NCI-H1694 (cell line): ENCODE results near the gene AGR2.
"Not testable (repeated sequence)": the region's sequence is repeated elsewhere in the genome, so short reads cannot be mapped to it uniquely, and the experiment has no call there.

ENCODE experiments used
- DNase-seq: peaks from one replicate; lab custom pipeline; 2025; lab: John Stamatoyannopoulos, UW

The AGR2 gene

GRCh38 chr7:16804674-16805439 lies at the start of gene AGR2:
Gene AGR2, minus strand, starts transcription at chr7:16804999. Its CDS starts 3,203 bp downstream, at chr7:16801796.
- no peak for DNase-seq

GRCh38 chr7:16853189-16853588 lies 48.4 kb upstream of the AGR2 start:
- DNase-seq, result not testable (repeated sequence)

- DNase-seq, result no peak
Observed at GRCh38 chr7:16851829-16852228, 47.0 kb upstream of the AGR2 start.

GRCh38 chr7:16850614-16851466 lies 46.0 kb upstream of the AGR2 start:
- DNase-seq, result no peak

- DNase-seq, result no peak
Observed at GRCh38 chr7:16849296-16850148, 44.7 kb upstream of the AGR2 start.

GRCh38 chr7:16847381-16847860 lies 42.6 kb upstream of the AGR2 start:
- DNase-seq, result no peak

- DNase-seq, result no peak
Observed at GRCh38 chr7:16846601-16847165, 41.9 kb upstream of the AGR2 start.

- DNase-seq, result no peak
Observed at GRCh38 chr7:16845746-16846145, 40.9 kb upstream of the AGR2 start.

GRCh38 chr7:16841681-16842080 lies 36.9 kb upstream of the AGR2 start:
- no peak for DNase-seq

GRCh38 chr7:16840094-16840493 lies 35.3 kb upstream of the AGR2 start:
- DNase-seq, result no peak

GRCh38 chr7:16839646-16840045 lies 34.8 kb upstream of the AGR2 start:
- DNase-seq, result no peak

- no peak for DNase-seq
Observed at GRCh38 chr7:16838891-16839290, 34.1 kb upstream of the AGR2 start.

GRCh38 chr7:16838386-16838785 lies 33.6 kb upstream of the AGR2 start:
- DNase-seq, result no peak

GRCh38 chr7:16836481-16836880 lies 31.7 kb upstream of the AGR2 start:
- DNase-seq, result no peak

- DNase-seq, result no peak
Observed at GRCh38 chr7:16833373-16833772, 28.6 kb upstream of the AGR2 start.

- no peak for DNase-seq
Observed at GRCh38 chr7:16826060-16826459, 21.3 kb upstream of the AGR2 start.

- DNase-seq, result no peak
Observed at GRCh38 chr7:16822029-16822428, 17.2 kb upstream of the AGR2 start.

- DNase-seq, result no peak
Observed at GRCh38 chr7:16818732-16819131, 13.9 kb upstream of the AGR2 start.

GRCh38 chr7:16817536-16817935 lies 12.7 kb upstream of the AGR2 start:
- no peak for DNase-seq

GRCh38 chr7:16816824-16817223 lies 12.0 kb upstream of the AGR2 start:
- DNase-seq, result no peak

- no peak for DNase-seq
Observed at GRCh38 chr7:16815001-16815400, 10.2 kb upstream of the AGR2 start.

GRCh38 chr7:16813232-16813616 lies 8.4 kb upstream of the AGR2 start:
- DNase-seq, result no peak
